Fibroblast of upper back skin (primary cell): ENCODE data around the gene MAPK8.

Experiments used
- DNase-seq: peaks from one replicate; pipeline ENCODE4 v3.0.0-alpha.2; 2013

The MAPK8 gene

DNA sequence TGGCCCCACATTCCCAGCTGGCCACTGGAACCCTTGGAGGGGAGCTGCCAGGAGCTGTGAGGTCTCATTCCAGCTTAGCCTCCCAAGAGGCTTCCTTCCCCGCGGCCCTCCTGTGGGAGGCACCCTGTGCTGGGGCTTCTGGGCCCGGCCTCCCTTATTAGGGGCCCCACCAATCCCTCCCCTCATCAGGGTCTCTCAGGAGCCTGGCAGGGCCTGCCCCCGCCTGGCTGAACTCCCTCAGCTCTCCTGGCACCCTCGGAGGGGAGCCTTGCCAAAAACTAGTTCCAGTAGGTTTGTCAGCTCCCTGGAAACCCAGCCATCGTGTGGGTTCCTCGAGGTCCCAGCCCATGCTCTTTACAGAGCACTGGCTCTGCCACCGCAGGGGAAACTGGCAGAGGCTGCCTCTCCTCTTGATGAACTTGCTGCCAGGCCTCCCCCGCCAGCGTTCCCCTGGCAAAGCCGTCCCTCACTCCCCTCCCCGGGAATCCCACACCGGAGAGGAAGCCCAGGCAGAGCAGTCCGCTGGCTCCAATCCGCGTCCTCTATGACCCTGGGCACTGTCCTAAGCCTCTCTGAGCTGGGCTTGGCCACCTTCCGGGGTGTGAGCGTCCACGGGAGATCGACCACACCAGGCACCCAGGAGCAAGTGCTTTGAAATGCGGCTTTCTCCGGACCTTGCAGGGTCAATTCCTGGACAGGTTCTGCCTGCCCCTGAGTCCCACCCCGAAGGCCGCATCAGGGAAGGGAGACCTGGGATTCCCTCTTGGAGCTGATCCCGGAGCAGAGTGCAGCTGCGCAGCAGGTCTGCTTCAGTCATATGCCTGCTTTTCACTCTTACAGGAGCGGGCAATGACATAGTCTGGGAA lies 158.6 kb downstream of the MAPK8 start:
- no peak for DNase-seq

DNA sequence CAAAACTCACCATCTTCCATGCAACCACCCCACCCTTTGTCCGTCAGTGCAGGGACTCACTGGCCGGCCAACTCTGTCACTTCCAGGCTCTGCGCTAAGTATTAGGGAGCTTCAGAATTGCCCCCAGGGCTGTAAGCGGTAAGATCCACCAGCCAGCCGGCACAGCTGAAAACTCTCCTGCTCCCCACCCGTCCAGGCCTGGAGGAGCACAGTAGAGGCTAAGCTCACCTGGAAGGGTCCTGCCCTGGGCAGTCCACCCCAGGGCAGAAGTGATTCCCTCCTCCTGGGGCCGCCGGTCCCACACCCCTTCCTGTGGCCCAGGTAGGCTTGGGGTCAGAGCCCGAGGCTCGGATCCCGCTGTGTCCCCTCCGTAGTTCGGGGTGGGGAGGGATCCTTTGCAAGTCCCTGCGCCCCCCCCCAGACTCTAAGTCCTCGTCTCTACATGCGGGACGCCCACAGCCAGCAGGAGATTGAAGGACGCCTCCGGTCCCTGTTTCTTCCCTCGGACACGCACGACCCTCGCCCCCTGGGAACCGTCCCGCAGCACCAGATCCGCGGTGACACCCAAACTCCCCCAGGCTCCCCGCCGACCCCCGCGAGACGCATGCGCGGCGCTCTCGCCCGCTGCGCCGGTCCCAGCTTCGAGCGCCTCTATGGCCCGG lies 159.5 kb downstream of the MAPK8 start:
- no peak for DNase-seq

DNA sequence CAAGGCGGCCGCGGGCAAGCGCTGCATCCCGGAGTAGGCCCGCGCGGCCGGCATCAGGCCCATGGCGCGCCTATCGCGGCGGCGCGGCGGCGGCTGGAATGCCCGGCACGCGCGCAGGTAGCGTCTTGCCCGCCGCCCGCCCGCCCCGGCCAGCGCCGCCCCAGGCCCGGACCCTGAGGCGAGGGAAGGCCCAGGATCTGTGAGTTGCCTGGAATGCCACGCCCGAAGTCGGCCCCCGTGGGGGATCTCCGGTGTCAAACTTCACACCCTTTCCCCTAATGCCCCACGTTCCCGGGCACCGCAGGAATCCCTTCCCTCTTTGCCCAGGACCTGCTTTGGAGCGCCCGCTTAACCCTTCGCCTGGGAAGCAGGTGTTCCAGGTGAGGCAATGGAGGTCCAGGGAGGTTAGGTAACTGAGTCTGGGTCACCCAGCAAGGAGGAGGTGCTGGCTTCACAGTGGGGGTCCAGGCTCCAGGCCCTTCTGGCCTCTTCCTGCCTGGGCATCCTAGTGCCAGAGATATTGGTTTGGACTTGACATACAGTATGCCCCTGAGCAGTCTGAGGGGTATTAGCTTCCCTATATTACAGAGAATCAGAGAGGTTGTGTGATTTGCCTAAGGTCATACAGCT lies 160.2 kb downstream of the MAPK8 start:
- no peak for DNase-seq

DNA sequence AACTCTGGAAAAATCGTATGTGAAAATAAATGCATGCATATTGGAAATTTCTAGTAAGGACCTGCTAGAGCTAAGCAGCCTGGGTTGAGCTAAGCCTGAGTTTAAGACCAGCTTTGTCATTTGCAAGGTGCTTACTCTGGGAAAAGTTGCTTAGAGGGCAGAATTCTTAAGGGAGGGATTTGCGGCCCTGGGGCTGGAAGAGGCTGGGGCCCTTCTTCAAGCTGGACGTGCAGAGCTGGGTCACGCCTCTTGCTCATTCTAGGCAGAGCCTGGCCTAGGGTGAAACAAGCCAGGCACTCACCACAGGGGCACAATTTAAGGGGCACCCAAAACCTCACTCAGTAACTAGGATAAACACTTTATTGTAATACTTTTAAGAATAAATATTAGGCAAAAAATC lies 161.2 kb downstream of the MAPK8 start:
- DNase-seq, result no peak

DNA sequence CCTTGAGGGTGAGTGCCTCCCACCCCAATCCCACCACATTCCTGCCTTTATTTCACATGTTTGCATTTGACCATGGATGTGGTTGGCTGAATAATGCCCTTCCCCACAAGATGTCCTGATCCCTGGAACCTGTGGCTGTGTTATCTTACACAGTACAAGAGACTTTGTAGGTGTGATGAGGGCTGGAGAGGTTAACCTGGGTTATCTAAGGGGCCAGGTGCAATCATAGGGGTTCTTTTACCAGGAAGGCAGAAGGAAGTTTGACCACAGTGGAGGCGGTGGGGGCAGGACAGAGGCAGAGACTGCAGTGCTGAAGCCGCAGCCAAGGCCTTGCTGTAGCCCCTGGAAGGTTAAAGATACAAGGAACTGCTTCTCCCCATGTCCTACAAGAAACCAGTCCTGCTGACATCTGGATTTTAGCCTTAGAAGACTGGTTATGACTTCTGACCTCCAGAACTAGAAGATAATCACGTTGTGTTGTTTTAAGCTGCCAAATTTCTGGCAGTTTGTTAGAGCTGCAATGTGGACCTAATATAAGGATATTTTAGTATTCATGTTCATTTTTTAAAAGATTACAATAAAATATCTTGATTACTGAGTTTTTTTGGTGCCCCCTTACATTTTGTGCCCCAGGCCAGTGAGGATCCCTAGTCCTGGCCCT lies 161.8 kb downstream of the MAPK8 start:
- no peak for DNase-seq

DNA sequence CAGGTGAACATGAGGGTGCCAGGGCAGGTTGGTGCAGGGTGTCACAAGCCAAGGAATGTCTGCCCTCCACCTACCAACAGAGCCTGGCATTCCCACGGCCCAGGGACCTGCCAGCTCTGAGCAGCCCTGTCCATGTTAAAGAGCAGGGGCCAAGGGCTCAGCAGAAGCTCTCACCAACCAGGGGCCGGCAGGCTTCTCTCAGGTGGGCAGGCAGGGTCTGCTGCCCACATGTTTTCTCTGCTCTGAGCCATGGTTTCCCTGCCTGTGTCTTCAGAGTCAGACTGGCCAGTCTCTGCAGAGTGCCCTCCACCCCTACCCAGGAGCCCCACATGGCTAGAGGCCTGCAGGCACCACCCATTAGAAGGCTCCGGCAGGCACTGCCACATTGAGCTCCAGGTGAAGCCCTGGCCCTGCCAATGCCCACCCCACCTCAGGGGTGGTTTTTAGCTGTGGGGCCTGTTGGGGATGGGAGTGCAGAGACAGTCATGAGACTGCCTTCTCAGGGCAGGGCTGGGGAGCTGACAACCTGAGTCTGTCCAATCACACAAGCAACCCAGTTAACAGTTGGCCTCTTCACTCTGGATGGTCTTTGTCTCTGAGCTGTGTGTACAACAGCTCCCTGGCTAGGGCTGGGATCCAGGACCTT lies 162.5 kb downstream of the MAPK8 start:
- no peak for DNase-seq

DNA sequence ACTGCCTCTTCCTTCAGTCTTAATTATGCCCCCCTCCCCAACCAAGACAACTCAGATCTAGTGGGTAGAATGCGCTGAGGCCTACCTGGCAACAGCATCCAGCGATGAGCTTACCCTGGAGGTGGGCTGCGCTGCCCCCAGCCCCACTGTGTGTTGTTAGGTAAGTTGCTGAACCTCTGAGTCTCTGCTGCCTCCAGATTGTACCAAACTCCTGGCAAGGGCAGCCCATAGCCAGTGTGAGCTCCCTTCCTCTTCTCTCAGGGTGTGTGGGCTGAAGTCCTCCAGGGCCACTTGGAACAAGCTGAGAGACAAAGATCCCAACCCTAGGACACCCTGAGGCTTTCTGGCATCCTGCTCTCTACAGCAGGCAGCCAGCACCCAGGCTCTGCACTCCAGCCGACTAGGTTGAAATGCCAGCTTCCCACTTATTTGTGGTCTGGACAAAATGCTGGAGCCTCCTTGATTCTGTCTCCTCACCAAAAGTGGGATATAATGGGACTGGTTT lies 163.1 kb downstream of the MAPK8 start:
- DNase-seq, result no peak

DNA sequence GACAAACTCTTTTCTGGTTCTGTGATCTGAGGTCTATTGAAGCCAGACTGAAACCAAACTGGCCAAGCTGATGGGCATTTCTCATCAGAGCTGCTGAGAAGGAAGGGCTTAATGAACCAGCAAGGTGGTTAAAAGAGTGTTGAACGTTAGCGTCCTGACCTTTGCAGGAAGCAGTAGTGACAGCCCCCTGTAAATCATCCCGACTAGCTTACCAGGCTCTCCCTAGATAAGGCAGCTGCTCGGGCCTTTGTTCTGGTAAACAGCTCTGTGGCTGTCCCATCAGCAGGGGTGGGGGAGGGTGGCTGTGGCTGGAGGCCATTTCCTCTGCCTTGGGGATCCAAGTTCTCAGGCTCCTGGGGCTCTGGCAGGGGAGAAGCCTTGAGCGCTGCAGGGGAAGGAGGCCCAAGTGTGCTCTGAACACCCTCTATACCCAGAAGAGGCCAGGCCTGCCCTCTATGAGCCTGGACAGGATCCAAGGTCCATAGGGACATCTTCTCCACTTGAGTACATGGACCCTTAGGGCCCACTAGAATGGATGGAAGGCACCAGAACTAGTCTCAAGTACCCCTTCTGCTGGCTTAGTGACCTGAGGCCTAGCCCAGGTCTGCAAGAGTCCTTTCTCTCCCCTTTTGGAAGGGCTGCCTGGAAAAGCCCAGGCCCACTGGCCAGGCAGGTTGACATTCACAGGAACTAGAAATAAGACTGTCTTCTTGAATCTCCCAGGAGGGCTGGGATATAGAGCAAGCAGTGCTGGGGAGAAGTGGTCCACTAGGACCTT lies 163.8 kb downstream of the MAPK8 start:
- no peak for DNase-seq

DNA sequence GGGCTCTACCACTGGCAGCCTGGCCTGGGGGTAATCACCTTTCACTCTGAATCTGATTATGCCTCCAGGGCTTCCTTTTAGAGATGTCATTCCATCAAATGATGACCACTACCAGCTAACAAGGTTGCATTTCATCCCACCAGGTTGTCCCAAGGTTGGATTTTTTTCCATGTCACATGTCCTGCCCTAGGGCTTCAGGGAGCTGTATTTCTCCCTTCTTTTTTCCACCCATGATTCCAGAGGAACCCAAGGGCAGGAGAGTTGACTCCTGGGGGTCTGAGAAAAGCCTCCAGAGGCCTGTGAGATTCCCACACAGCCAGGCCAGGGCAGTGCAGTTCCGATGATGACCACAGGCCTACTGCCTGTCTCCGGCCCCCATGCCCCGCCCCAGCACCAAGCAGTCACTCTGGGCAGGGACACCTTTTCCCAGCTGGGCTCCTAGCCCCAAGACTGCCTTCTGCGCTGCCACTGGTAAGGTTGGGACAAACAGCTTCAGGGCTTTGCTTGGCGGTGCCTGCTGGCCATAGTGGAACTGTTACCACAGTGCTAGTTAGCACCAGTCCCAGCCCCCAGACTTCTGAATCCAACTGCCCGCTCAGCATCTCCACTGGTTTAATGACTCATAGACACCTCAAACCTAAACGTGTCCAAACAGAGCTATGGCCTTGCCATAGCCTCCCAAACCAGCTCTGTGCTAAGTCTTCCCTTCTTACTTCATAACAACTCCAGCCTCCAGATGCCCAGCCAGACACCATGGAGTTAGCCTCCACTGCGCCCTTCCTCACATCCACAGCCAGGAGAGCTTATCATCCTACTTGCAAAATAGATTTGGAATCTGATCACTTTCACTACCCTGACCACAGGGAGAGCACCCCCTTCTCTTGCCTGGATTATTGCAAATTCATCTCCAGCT lies 164.7 kb downstream of the MAPK8 start:
- no peak for DNase-seq

DNA sequence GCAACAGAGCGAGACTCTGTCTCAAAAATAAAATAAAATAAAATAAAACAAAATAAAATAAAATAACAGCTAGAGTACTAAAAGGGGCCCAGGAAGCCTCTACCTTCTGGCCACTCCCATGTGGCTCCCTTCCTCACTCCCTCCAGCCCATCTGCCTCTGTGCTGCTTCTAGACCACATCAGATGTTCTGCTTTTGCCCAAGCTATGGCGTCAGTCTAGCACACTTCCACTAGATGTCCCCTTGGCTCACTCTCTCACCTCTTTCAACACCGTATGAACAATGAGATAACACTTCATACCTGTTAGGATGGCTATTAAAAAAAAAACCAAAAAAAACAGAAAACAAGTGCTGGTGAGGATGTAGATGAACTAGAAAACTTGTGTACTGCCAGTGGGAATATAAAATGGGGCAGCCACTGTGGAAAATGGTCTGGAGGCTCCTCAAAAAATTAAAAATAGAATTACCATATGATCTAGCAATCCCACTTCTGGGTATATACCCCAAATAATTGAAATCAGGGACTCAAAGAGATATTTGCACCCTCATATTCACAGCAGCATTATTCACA lies 166.1 kb downstream of the MAPK8 start:
- no peak for DNase-seq

DNA sequence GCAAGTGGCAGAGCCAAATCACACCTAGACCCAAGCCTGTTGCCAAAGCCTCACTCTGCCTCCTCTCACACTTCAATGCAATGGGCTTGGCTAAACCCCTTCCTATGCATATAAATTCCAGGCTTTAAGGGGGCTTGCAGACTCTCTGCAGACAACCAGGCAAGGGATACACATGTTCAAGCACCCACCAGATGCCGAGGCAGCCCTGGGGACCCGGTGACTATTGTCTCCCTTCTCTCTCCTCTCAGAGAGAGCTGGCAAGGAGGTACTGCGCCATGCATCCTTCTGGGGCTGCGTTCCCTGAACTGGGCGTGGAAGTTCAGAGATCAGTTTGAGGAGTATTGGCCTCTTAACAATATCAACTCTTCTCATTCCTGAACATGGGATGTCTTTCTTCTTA lies 167.2 kb downstream of the MAPK8 start:
- no peak for DNase-seq

DNA sequence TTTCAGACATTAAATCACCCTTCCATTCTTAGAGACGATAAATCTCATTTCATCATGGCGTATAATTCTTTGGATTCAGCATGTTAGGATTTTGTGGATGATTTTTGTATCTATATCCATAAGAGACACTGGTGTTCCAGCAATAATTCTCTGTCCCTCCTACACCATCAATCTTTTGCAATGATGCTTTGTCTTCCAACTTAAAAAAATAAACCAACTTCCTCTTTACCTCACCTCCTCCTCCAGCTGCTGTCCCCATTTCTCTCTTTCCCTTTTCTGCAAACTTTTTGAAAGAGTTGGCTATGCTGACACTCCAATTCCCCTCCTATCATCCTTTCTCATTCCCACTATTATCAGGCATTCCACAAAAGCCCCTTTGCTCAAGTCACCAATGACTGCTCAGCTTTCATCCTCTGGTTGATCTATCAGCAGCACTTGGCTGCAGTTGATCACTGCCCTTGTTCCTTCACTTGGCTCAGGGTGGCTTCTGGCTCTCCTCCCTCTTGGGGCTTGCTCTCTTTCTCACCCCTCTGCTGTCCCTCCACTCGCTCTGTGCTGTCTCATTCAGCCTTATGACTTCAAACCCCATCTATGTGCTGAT lies 168.4 kb downstream of the MAPK8 start:
- DNase-seq, result no peak

DNA sequence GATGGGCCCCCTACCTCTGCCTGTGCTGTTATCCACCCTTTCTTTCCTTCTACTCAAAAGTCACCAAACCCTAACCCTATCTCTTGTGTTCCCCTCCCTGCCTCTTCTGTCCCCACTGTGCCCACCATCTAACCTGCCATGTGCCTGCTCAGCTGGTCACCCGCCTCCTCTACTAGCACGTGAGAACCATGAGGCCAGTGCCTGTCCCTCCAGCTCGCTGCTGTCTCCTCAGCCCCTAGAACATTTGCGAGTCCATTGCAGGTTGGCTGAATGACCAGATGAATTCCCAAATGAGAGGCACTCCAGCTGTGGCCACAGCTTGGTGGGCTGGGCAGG lies 169.4 kb downstream of the MAPK8 start:
- DNase-seq, result no peak

DNA sequence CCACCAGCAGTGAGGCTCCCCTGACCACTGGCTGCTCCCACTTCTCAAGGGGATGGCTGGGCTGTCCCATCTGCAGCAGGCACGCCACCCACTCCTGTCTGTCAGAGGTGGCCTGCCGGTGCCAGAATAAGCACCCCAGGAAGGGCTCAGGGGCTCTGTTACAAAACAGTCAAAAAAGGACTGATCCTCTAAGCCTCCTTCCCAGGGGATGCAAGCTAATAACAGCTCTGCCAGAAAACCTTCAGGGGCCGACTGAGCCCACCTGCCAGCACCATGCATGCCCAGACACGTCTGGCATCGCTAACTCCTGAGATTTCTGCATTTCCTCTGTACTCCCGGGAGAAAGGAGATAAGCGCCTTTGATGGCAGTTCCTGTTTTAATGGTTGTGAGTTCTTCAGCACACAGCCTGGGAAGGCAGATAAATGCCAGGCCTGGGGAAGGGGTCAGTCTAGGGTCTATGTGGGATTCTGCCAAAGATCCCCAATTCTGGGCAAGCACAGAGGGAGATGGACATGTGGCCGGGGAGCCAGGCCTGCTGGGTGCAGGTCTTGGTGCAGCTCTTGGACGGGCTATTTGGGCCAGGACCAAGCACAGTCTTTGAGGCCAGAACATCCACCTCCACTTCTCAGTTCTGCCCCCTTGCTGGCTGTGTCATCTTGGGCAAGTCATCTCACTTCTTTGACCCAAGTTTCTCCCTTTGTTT lies 170.0 kb downstream of the MAPK8 start:
- DNase-seq, result no peak

DNA sequence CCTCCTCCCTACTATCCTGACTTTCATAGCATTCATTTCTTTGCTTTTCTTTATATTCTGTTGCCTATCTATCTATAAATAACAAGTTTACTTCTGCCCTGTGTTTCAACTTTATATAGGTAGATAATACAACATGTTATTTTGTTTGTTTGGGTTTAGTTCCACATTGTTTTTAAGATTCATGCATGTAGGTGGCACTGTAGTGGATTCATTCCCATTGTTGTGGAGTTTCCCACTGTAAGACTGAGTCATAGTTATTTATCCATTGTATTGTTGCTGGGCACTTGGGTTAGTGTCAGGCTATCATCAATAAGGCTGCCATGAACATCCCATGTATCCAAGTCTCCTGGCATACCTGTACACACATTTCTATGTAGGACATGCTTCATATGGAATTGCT lies 170.7 kb downstream of the MAPK8 start:
- no peak for DNase-seq

DNA sequence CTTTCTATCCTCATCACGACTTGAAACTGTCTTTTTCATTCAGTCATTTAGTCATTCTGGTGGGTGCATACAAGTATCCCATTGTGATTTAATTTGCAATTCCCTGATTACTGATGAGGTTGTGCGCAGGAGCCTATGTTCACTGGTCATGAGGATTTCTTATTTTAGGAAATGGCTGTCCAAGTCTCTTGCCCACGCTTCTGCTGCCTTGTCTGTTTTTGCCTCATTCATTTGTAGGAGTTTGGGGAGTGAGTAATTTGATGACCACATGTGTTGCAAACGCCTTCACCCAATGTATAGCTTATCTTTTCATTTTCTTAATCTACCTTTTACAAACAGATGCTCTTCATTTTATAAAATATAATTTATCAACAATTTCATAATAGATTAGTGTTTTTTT lies 171.1 kb downstream of the MAPK8 start:
- DNase-seq, result no peak

DNA sequence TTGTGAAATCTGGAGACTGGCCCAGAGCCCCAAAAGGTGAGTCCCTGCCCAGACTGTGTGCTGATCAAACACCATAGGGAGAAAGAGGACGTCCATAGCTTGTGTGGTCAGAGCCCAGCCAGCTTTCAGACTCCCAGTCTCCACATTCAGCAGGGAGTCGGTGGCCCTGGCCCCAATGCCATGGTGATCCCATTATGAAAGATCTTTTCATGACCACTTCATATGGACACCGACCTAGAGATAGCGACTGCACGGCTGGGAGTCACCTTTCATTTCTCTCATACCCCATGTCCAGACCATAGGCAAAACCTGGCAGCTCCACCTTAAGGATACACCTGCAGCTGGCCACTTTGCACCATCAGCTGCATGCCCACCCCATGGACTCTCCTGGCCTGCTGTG lies 172.0 kb downstream of the MAPK8 start:
- DNase-seq, result no peak

DNA sequence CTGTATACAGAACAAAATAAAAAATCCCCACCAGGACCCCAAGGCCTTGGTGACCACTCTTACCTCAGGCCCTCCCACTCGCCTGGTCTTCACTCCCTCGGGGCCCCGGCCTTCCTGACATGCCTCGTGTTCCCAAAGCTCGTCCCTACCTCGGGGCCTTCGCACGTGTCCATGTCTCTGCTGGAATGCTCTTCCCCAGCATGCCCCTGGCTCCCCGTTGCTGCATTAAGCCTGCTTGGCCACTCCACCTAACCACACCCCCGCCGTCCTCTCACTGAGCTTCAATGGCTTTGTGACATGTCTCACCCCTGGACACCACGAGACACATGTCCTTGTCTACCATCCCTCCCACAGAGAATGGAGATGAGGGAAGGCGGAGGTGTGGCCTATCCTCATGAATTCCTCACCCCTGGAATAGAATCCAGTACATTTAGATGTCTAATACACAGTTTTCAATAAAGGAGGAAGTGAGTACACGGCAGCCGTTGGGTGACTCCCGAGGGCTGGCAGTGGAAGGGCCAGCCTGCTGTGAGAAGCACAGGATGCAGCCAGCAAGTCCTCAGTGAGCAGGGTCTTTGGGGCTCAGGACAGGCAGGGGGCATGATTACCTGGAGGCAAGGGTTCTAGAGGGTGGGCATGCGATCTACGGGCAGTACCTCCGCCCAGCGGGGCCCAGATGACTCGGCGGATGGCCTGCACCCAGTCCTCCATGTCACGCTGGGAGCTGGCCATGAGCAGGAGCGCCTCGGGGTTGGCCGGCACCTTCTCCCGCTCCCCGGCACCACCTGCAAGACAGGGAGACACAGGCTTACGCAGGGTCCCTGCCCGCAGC lies 172.7 kb downstream of the MAPK8 start:
- no peak for DNase-seq
